Peyer's patch (tissue), 4 donors: ENCODE data around the gene SLC25A53. TPM values are rescaled to one million over a fixed set of nuclear protein-coding genes. Genes with fewer than 3 reads are reported as not detected.

Experiments
- DNase-seq, 3 donors: peaks; one replicate each; pipeline ENCODE4 v3.0.0-alpha.2; 2017 to 2019
- H3K27ac ChIP-seq, 4 donors: fragments of 200-600 bp; sonication (generic); one replicate each; pipeline ENCODE4 v1.5.1; 2016 to 2019
- H3K27me3 ChIP-seq, 2 donors: fragments of 200-600 bp; sonication (generic); one replicate each; pipeline ENCODE4 v1.5.1; 2019
- H3K36me3 ChIP-seq, 3 donors: fragments of 200-600 bp; sonication (generic); one replicate each; pipeline ENCODE4 v1.5.1; 2016 to 2019
- H3K4me1 ChIP-seq, 4 donors: fragments of 200-600 bp; sonication (generic); one replicate each; pipeline ENCODE4 v1.5.1; 2016 to 2019
- H3K4me3 ChIP-seq, 4 donors: fragments of 200-600 bp; sonication (generic); 1 replicate in 3 of 4; 2 replicates in 1 of 4; pipeline ENCODE4 v1.5.1; 2016 to 2019; ENCODE audit warnings: mild to moderate bottlenecking in 1 of 4
- H3K9me3 ChIP-seq, 4 donors: fragments of 200-600 bp; sonication (generic); one replicate each; pipeline ENCODE4 v1.5.1; 2016 to 2019; ENCODE audit warnings: mild to moderate bottlenecking in 1 of 4
- POLR2A ChIP-seq, 2 donors: fragments of 450-650 bp; IDR thresholded peaks; one replicate each; pipeline ENCODE4 v1.5.1; 2017; ENCODE audit warnings: antibody characterized with exemption in 2 of 2, mild to moderate bottlenecking in 2 of 2, moderate library complexity in 2 of 2
- total RNA-seq, 4 donors: library from RNA; depleted of rRNA; stranded (reverse); fragments of >200 nt; gene quantifications; one replicate each; pipeline ENCODE4 v1.1.0, GENCODE V29; 2016
- TF ChIP-seq, protein P1 (sequence below), 6 experiments: fragments of 450-650 bp in 4 of 6; fragments of 200-600 bp in 2 of 6; sonication (generic) in 1 of 6; IDR thresholded peaks; one replicate each; pipeline ENCODE4 v1.5.1; 2017 to 2019; ENCODE audit warnings: antibody characterized with exemption in 6 of 6, mild to moderate bottlenecking in 3 of 6, moderate library complexity in 1 of 6

SLC25A53 gene
- total RNA-seq, 4 donors from 2014 or later, result 8.1 to 11.3 (median 9.6) TPM

DNA sequence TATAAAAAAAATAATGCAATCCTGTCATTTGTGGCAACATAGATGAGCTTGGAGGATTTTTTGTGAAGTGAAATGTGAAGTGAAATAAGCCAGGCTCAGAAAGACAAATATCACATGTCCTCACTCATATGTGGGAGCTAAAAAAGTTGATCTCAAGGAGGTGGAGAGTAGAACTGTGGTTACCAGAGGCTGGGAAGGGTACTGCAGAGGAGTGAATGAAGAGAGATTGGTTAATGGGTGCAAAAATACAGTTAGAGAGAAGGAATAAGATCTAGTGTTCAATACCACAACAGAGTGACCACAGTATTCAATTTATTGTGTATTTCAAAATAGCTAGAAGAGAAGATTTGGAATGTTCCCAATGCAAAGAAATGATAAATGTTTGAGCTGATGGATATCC is 57.9 kb downstream of the SLC25A53 start:
- DNase-seq, result no peak
- Histone ChIP-seq H3K4me1 (no peaks in the 10 kb centered on the region), H3K9me3 (no peaks in the 10 kb centered on the region), H3K27me3 (no peaks in the 10 kb centered on the region), H3K4me3 (no peak overlapping the region), H3K36me3 (no peaks in the 10 kb centered on the region), H3K27ac (no peak overlapping the region)
- TF ChIP-seq, protein P1, sequence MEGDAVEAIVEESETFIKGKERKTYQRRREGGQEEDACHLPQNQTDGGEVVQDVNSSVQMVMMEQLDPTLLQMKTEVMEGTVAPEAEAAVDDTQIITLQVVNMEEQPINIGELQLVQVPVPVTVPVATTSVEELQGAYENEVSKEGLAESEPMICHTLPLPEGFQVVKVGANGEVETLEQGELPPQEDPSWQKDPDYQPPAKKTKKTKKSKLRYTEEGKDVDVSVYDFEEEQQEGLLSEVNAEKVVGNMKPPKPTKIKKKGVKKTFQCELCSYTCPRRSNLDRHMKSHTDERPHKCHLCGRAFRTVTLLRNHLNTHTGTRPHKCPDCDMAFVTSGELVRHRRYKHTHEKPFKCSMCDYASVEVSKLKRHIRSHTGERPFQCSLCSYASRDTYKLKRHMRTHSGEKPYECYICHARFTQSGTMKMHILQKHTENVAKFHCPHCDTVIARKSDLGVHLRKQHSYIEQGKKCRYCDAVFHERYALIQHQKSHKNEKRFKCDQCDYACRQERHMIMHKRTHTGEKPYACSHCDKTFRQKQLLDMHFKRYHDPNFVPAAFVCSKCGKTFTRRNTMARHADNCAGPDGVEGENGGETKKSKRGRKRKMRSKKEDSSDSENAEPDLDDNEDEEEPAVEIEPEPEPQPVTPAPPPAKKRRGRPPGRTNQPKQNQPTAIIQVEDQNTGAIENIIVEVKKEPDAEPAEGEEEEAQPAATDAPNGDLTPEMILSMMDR (IDR thresholded peaks at IDR 0.05), result no peak
- TF ChIP-seq POLR2A (IDR thresholded peaks at IDR 0.05), result no peak

DNA sequence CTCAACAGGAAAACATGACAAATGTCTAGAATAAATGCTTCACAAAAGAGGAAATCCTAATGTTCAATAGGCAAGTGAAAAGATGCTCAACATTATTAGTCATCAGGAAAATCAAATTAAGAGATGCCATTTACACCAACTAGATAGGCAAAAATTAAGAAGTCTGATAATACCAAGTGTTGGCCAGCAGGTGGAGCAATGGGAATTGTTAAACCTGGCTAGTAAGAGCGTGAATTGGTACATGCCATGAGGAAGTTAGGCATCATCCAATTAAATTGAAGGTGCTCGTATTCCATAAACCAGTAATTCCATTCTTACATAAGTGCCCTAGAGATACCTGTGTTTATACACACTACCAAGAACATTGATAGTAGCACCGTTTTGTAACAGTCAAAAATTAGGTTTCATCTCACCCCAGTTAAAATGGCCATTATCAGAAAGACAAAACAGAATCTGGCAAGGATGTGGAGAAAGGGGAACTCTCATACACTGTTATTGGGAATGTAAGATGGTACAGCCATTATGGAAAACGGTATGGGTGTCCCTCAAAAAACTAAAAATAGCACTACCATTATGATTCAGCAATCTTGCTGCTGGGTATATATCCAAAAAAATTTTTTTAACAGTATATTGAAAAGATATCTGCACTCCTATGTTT is 58.5 kb downstream of the SLC25A53 start:
- H3K4me3 ChIP-seq, result no peak overlapping the region
- H3K9me3 ChIP-seq, result no peaks in the 10 kb centered on the region
- TF ChIP-seq, protein P1 (IDR thresholded peaks at IDR 0.05), result peak in 5 of 6 experiments; percentile 50 to 72 (median 62)
- no peak for TF ChIP-seq POLR2A (IDR thresholded peaks at IDR 0.05)
- H3K27me3 ChIP-seq, result no peaks in the 10 kb centered on the region
- no peaks in the 10 kb centered on the region for H3K4me1 ChIP-seq
- no peak overlapping the region for H3K27ac ChIP-seq
- peak in 2 of 3 donors; percentile 29 to 72 for DNase-seq
- no peaks in the 10 kb centered on the region for H3K36me3 ChIP-seq

DNA sequence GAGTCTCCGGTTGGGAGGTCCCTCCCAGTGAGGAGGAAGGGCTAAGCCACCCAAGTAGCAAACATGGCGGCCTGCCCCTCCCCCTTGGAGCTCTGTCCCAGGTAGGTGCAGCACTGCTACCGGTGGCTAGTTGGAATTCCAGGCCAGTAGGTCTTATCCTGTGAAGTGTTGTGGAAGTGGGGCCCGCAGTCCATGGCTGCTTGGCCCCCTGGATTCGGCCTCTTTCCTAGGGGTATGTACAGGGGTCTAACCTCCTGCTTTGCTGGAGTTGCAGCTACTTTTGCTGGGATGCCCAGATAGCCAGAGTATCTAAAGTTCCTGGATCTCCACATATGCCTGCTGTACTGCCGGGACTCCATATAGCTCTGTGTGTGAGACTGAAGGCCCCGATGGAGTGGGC is 70.9 kb downstream of the SLC25A53 start:
- H3K36me3 ChIP-seq, result no peaks in the 10 kb centered on the region
- H3K4me1 ChIP-seq, result no peaks in the 10 kb centered on the region
- TF ChIP-seq POLR2A (IDR thresholded peaks at IDR 0.05), result no peak
- TF ChIP-seq, protein P1 (IDR thresholded peaks at IDR 0.05), result no peak
- no peak overlapping the region for H3K27ac ChIP-seq
- no peak overlapping the region for H3K4me3 ChIP-seq
- DNase-seq, result no peak
- no peaks in the 10 kb centered on the region for H3K27me3 ChIP-seq
- H3K9me3 ChIP-seq, result no peaks in the 10 kb centered on the region

- no peaks in the 10 kb centered on the region for H3K27me3 ChIP-seq
- no peaks in the 10 kb centered on the region for H3K36me3 ChIP-seq
- H3K4me3 ChIP-seq, result no peak overlapping the region
- no peak for TF ChIP-seq POLR2A (IDR thresholded peaks at IDR 0.05)
- TF ChIP-seq, protein P1 (IDR thresholded peaks at IDR 0.05), result no peak
- DNase-seq, result no peak
- H3K4me1 ChIP-seq, result no peaks in the 10 kb centered on the region
- no peak overlapping the region for H3K27ac ChIP-seq
- no peaks in the 10 kb centered on the region for H3K9me3 ChIP-seq
Observed at GRCh38 chrX:104085477-104085876, 71.3 kb downstream of the SLC25A53 start.

DNA sequence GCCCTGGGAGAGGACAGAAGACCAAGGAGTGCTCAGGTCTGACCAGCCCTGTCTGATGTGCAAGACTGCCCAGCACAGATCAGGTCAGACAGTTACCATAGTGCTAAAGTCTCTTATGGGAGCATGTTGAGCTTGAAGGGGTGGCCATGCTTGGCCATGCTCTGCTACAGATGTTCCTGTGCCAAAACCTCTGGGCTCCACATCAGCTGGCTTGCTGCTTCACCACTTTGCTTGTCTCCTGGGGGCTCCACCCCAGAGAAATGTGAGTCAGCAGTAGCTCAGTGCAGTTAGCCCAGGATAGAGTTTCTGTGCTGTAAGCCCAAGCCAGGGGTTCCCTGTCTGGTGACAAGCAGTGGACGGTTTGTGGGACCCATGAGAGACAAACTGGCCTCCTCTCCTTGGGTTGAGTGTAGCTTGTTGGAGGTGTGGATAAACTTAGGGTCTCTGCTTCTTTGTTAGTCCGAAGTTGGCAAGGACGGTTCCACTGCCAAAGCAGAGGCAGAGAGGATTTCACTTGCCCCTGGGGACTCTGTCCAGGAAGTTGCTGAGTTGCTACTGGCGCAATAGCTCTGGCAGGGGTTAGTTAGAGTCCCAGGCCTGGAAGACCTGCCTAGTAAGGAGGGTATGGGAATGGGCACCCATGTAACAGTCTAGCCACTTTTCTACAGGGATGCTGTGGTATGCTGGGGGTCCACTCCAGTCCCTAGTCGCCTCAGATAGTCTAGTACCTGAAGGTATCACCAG is 72.1 kb downstream of the SLC25A53 start:
- TF ChIP-seq, protein P1 (IDR thresholded peaks at IDR 0.05), result no peak
- no peak for TF ChIP-seq POLR2A (IDR thresholded peaks at IDR 0.05)
- Histone ChIP-seq H3K9me3 (no peaks in the 10 kb centered on the region), H3K4me3 (no peak overlapping the region), H3K27ac (no peak overlapping the region), H3K27me3 (no peaks in the 10 kb centered on the region), H3K4me1 (no peaks in the 10 kb centered on the region), H3K36me3 (no peaks in the 10 kb centered on the region)
- DNase-seq, result no peak
